HepG2 (cell line): ENCODE results near the gene FARSB. TPM values are rescaled to one million over a fixed set of nuclear protein-coding genes. Genes with fewer than 3 reads are reported as not detected.
A peak's percentile ranks its signal among the peaks of the same experiment; 100 is the strongest.

Experiments
- CENPBD1 ChIP-seq: sonication (generic); formaldehyde crosslinking; IDR thresholded peaks from 2 replicates; pipeline ENCODE4 v1.8.0; 2022; ENCODE audit warnings: missing genetic modification reagents, low read depth, mild to moderate bottlenecking, borderline replicate concordance
- GABPB1 ChIP-seq: IDR thresholded peaks from 2 replicates; pipeline ENCODE4 v1.6.1; 2016; ENCODE audit warnings: mild to moderate bottlenecking, missing genetic modification reagents, moderate library complexity, missing compliant biosample characterization
- KAT7 ChIP-seq: IDR thresholded peaks from 2 replicates; pipeline ENCODE4 v1.6.1; 2018; ENCODE audit warnings: borderline replicate concordance, missing compliant biosample characterization
- MLX ChIP-seq: IDR thresholded peaks from 2 replicates; pipeline ENCODE4 v1.6.1; 2016
- SKI ChIP-seq: fragments of 450-650 bp; IDR thresholded peaks from one replicate; pipeline ENCODE4 v1.6.1; 2018; ENCODE audit warnings: mild to moderate bottlenecking; ENCODE audit not compliant: partially characterized antibody
- SNAI1 ChIP-seq: sonication (generic); formaldehyde crosslinking; IDR thresholded peaks from 2 replicates; pipeline ENCODE4 v1.5.0; 2020; ENCODE audit warnings: mild to moderate bottlenecking, missing genetic modification reagents, borderline replicate concordance
- TBL1XR1 ChIP-seq: fragments of 150-350 bp; IDR thresholded peaks from 2 replicates; pipeline ENCODE4 v1.6.1; 2014; ENCODE audit warnings: borderline replicate concordance, low read length; ENCODE audit not compliant: partially characterized antibody
- ZBTB14 ChIP-seq: sonication (generic); formaldehyde crosslinking; IDR thresholded peaks from 2 replicates; pipeline ENCODE4 v1.4.0; 2020; ENCODE audit warnings: missing genetic modification reagents
- ZBTB42 ChIP-seq: sonication (generic); formaldehyde crosslinking; IDR thresholded peaks from 2 replicates; pipeline ENCODE4 v1.5.0; 2020; ENCODE audit warnings: mild to moderate bottlenecking, missing genetic modification reagents
- ZBTB43 ChIP-seq: sonication (generic); formaldehyde crosslinking; conservative IDR thresholded peaks from 2 replicates; pipeline ENCODE4 v1.4.0; 2020; ENCODE audit warnings: missing genetic modification reagents
- ZMAT5 ChIP-seq: sonication (generic); formaldehyde crosslinking; IDR thresholded peaks from 2 replicates; pipeline ENCODE4 v1.5.0; 2020; ENCODE audit warnings: mild to moderate bottlenecking, low read depth, missing genetic modification reagents, borderline replicate concordance
- ZNF281 ChIP-seq: sonication (generic); formaldehyde crosslinking; IDR thresholded peaks from 2 replicates; pipeline ENCODE4 v1.4.0; 2020; ENCODE audit warnings: missing genetic modification reagents, borderline replicate concordance
- ZNF337 ChIP-seq: sonication (generic); formaldehyde crosslinking; IDR thresholded peaks from 2 replicates; pipeline ENCODE4 v1.5.1; 2020; ENCODE audit warnings: missing genetic modification reagents, low read depth, mild to moderate bottlenecking, borderline replicate concordance
- ZNF432 ChIP-seq: sonication (generic); formaldehyde crosslinking; IDR thresholded peaks from 2 replicates; pipeline ENCODE4 v1.5.0; 2020; ENCODE audit warnings: missing genetic modification reagents, mild to moderate bottlenecking, borderline replicate concordance
- ZNF749 ChIP-seq: sonication (generic); formaldehyde crosslinking; IDR thresholded peaks from 2 replicates; pipeline ENCODE4 v1.8.0; 2022; ENCODE audit warnings: mild to moderate bottlenecking, missing genetic modification reagents, moderate library complexity, borderline replicate concordance
- ZSCAN21 ChIP-seq: sonication (generic); formaldehyde crosslinking; IDR thresholded peaks from 2 replicates; pipeline ENCODE4 v1.8.0; 2022; ENCODE audit warnings: mild to moderate bottlenecking, missing genetic modification reagents, moderate library complexity, borderline replicate concordance
- ZSCAN22 ChIP-seq: sonication (generic); formaldehyde crosslinking; IDR thresholded peaks from 2 replicates; pipeline ENCODE4 v1.4.0; 2020; ENCODE audit warnings: mild to moderate bottlenecking, missing genetic modification reagents
- polyA plus RNA-seq, 8 experiments: library from polyadenylated mRNA; depleted of rRNA in 3 of 8; stranded (reverse) in 7 of 8; unstranded in 1 of 8; fragments of >200 nt; fragmentation: Illumina TruSeq in 4 of 8; extraction: Trizol in 4 of 8; gene quantifications; 2 replicates each; pipeline versions ENCODE4 v1.2.1 to v1.2.3, GENCODE V29; 2011 to 2016; ENCODE audit warnings: low read depth in 4 of 8, missing spikeins in 1 of 8, mixed read lengths in 1 of 8; ENCODE audit not compliant: insufficient read depth in 1 of 8
- total RNA-seq, 5 experiments: library from RNA; depleted of rRNA; stranded (reverse); fragments of >200 nt; fragmentation: Illumina TruSeq; extraction: Trizol; gene quantifications; 2 replicates each; pipeline ENCODE4 v1.2.3, GENCODE V29; 2016; ENCODE audit warnings: low read depth in 1 of 5

FARSB gene
- total and polyA plus RNA-seq, 2 of the 13 experiments (the other 11 are each of a cell fraction or from before 2014, with no cell fraction given): 23.3 to 45.9 TPM

- TF ChIP-seq SKI: no peak
- TF ChIP-seq ZNF432 (CRISPR knock-in tag): no peak
- no peak for TF ChIP-seq ZSCAN22
- no peak for TF ChIP-seq ZSCAN21 (CRISPR knock-in tag)
- TF ChIP-seq ZMAT5 (CRISPR knock-in tag): no peak
- no peak for TF ChIP-seq ZNF749
- no peak for TF ChIP-seq ZBTB42 (CRISPR knock-in tag)
- peak; percentile 42; the same call in 1 of the 2 replicates for TF ChIP-seq MLX
- TF ChIP-seq KAT7 (CRISPR knock-in tag): no peak
- TF ChIP-seq TBL1XR1: no peak
- TF ChIP-seq GABPB1: no peak
- TF ChIP-seq ZNF281 (CRISPR knock-in tag): no peak
- no peak for TF ChIP-seq ZBTB14
- TF ChIP-seq CENPBD1 (CRISPR knock-in tag): no peak
- 0 out of 2 replicates have a peak, but pooled peaks have one; percentile 23 for TF ChIP-seq ZNF337 (CRISPR knock-in tag)
- TF ChIP-seq SNAI1 (CRISPR knock-in tag): no peak
- TF ChIP-seq ZBTB43 (CRISPR knock-in tag): no peak
These were observed 14.5 kb upstream of the FARSB start (continued) for GRCh38 chr2:222670191-222671038.
